Neural progenitor cell (in vitro differentiated cells): ENCODE results near the gene NUDT6. TPM values are rescaled to one million over a fixed set of nuclear protein-coding genes. Genes with fewer than 3 reads are reported as not detected.

Source experiments
- DNase-seq: peaks from one replicate; pipeline ENCODE4 v3.0.0-alpha.2; 2016; ENCODE audit warnings: low spot score
- H2AFZ ChIP-seq: fragments of 200-600 bp; sonication (generic); replicated peaks from 2 replicates; pipeline ENCODE4 v1.6.1; 2016; ENCODE audit warnings: antibody characterized with exemption
- H3F3A ChIP-seq: fragments of 200-600 bp; sonication (generic); 2 replicates; pipeline ENCODE4 v1.6.1; 2016; ENCODE audit warnings: antibody characterized with exemption, low read depth
- H3K27ac ChIP-seq: fragments of 200-600 bp; sonication (generic); 2 replicates; pipeline ENCODE4 v1.5.1; 2016; ENCODE audit warnings: mild to moderate bottlenecking
- H3K27me3 ChIP-seq: fragments of 200-600 bp; sonication (generic); 2 replicates; pipeline ENCODE4 v1.6.1; 2016; ENCODE audit warnings: mild to moderate bottlenecking, moderate library complexity
- H3K36me3 ChIP-seq: fragments of 200-600 bp; sonication (generic); 2 replicates; pipeline ENCODE4 v1.5.1; 2016
- H3K4me1 ChIP-seq: fragments of 200-600 bp; sonication (generic); 2 replicates; pipeline ENCODE4 v1.6.1; 2016; ENCODE audit warnings: mixed run types
- H3K4me2 ChIP-seq: fragments of 200-600 bp; sonication (generic); 2 replicates; pipeline ENCODE4 v1.6.1; 2016
- H3K4me3 ChIP-seq: fragments of 200-600 bp; sonication (generic); 2 replicates; pipeline ENCODE4 v1.5.1; 2016
- H3K79me2 ChIP-seq: fragments of 200-600 bp; sonication (generic); 2 replicates; pipeline ENCODE4 v1.6.1; 2016; ENCODE audit warnings: low read depth
- H3K9ac ChIP-seq: fragments of 200-600 bp; sonication (generic); 2 replicates; pipeline ENCODE4 v1.6.1; 2016
- H3K9me3 ChIP-seq: fragments of 200-600 bp; sonication (generic); 2 replicates; pipeline ENCODE4 v1.5.1; 2016; ENCODE audit warnings: low read depth
- H4K20me1 ChIP-seq: fragments of 200-600 bp; sonication (generic); 2 replicates; pipeline ENCODE4 v1.6.1; 2016; ENCODE audit warnings: low read depth
- H3K27ac Mint-ChIP-seq: 3 replicates; pipeline ENCODE4 v1.8.0; 2021; ENCODE audit warnings: mixed read lengths
- H3K27me3 Mint-ChIP-seq: 2 replicates; pipeline ENCODE4 v1.8.0; 2022; ENCODE audit warnings: low read depth, mild to moderate bottlenecking, inconsistent platforms, moderate library complexity, mixed read lengths; ENCODE audit not compliant: insufficient read depth
- H3K36me3 Mint-ChIP-seq: 3 replicates; pipeline ENCODE4 v1.8.0; 2021; ENCODE audit warnings: mixed read lengths
- H3K4me1 Mint-ChIP-seq: 3 replicates; pipeline ENCODE4 v1.8.0; 2021; ENCODE audit warnings: mixed read lengths
- H3K4me3 Mint-ChIP-seq: 3 replicates; pipeline ENCODE4 v1.8.0; 2021; ENCODE audit warnings: mild to moderate bottlenecking, moderate library complexity, mixed read lengths
- H3K9me3 Mint-ChIP-seq: 3 replicates; pipeline ENCODE4 v1.8.0; 2020; ENCODE audit warnings: mixed read lengths
- CTCF ChIP-seq: fragments of 200-600 bp; sonication (generic); IDR thresholded peaks from 2 replicates; pipeline ENCODE4 v1.5.1; 2017; ENCODE audit warnings: antibody characterized with exemption, mild to moderate bottlenecking
- EZH2 ChIP-seq: fragments of 200-600 bp; sonication (generic); IDR thresholded peaks from 2 replicates; pipeline ENCODE4 v1.6.1; 2017; ENCODE audit warnings: antibody characterized with exemption, mild to moderate bottlenecking, moderate library complexity
- EZH2phosphoT487 ChIP-seq: fragments of 200-600 bp; sonication (generic); IDR thresholded peaks from 2 replicates; pipeline ENCODE4 v1.6.1; 2017; ENCODE audit warnings: antibody characterized with exemption
- total RNA-seq: library from RNA; depleted of rRNA; stranded (reverse); fragments of >200 nt; gene quantifications from 2 replicates; pipeline ENCODE4 v1.2.3, GENCODE V29; 2015; ENCODE audit warnings: low replicate concordance

The NUDT6 gene
- 20.9 and 21.1 TPM in 2 replicates for total RNA-seq

GRCh38 chr4:122921971-122922876 is at the start of gene NUDT6:
Gene NUDT6 (minus strand): TSS chr4:122922597. CDS start chr4:122922572, 25 bp downstream.
- peaks cover 21% of the 10 kb centered on the region for H3F3A ChIP-seq
- TF ChIP-seq CTCF: no peak
- no peak for TF ChIP-seq EZH2
- TF ChIP-seq EZH2phosphoT487: no peak
- H3K9me3 Mint-ChIP-seq: no peaks in the 10 kb centered on the region
- DNase-seq: peak; percentile 88
- H3K9me3 ChIP-seq: no peaks in the 10 kb centered on the region
- H3K36me3 ChIP-seq: no peaks in the 10 kb centered on the region
- peaks cover 9% of the 10 kb centered on the region for H3K4me1 Mint-ChIP-seq
- H3K36me3 Mint-ChIP-seq: no peaks in the 10 kb centered on the region
- peak within 1 kb of the TSS; percentile 70 for H3K27ac Mint-ChIP-seq
- H3K4me1 ChIP-seq: peaks cover 14% of the 10 kb centered on the region
- peak within 1 kb of the TSS; percentile 92 for H3K4me3 ChIP-seq
- peak within 1 kb of the TSS; percentile 61 for H3K9ac ChIP-seq
- peak within 1 kb of the TSS; percentile 98 for H3K4me2 ChIP-seq
- H2AFZ ChIP-seq: peak within 1 kb of the TSS; percentile 92
- no peak within 1 kb of the TSS for H3K4me3 Mint-ChIP-seq
- peak within 1 kb of the TSS; percentile 86 for H3K27ac ChIP-seq
- H4K20me1 ChIP-seq: no peaks in the 10 kb centered on the region
- H3K27me3 ChIP-seq: no peaks in the 10 kb centered on the region
- peaks cover 63% of the 10 kb centered on the region for H3K79me2 ChIP-seq
- H3K27me3 Mint-ChIP-seq: no peaks in the 10 kb centered on the region

GRCh38 chr4:122968227-122968812 is 45.9 kb upstream of the NUDT6 start:
- no peaks in the 10 kb centered on the region for H3K4me1 ChIP-seq
- TF ChIP-seq EZH2 (no peak), CTCF (no peak), EZH2phosphoT487 (no peak)
- H3K27ac Mint-ChIP-seq: no peak overlapping the region
- H3K9me3 Mint-ChIP-seq: no peaks in the 10 kb centered on the region
- no peaks in the 10 kb centered on the region for H3K4me1 Mint-ChIP-seq
- no peak overlapping the region for H3K4me2 ChIP-seq
- H4K20me1 ChIP-seq: no peaks in the 10 kb centered on the region
- no peak overlapping the region for H3K4me3 Mint-ChIP-seq
- peaks cover 5% of the 10 kb centered on the region for H3K36me3 Mint-ChIP-seq
- H3K27me3 ChIP-seq: no peaks in the 10 kb centered on the region
- no peak overlapping the region for H2AFZ ChIP-seq
- no peaks in the 10 kb centered on the region for H3F3A ChIP-seq
- H3K79me2 ChIP-seq: peaks cover 5% of the 10 kb centered on the region
- no peak overlapping the region for H3K4me3 ChIP-seq
- no peaks in the 10 kb centered on the region for H3K9me3 ChIP-seq
- no peak for DNase-seq
- H3K9ac ChIP-seq: no peak overlapping the region
- no peaks in the 10 kb centered on the region for H3K36me3 ChIP-seq
- H3K27ac ChIP-seq: no peak overlapping the region
- H3K27me3 Mint-ChIP-seq: no peaks in the 10 kb centered on the region

- Mint-ChIP-seq H3K27me3 (no peaks in the 10 kb centered on the region), H3K4me1 (no peaks in the 10 kb centered on the region), H3K27ac (no peak overlapping the region), H3K9me3 (no peaks in the 10 kb centered on the region), H3K4me3 (no peak overlapping the region), H3K36me3 (peaks cover 12% of the 10 kb centered on the region)
- H3K4me2 ChIP-seq: no peak overlapping the region
- TF ChIP-seq EZH2phosphoT487: no peak
- TF ChIP-seq CTCF: no peak
- TF ChIP-seq EZH2: no peak
- H3K9ac ChIP-seq: no peak overlapping the region
- no peaks in the 10 kb centered on the region for H4K20me1 ChIP-seq
- H2AFZ ChIP-seq: no peak overlapping the region
- peaks cover 1% of the 10 kb centered on the region for H3K79me2 ChIP-seq
- H3K9me3 ChIP-seq: no peaks in the 10 kb centered on the region
- H3F3A ChIP-seq: no peaks in the 10 kb centered on the region
- no peaks in the 10 kb centered on the region for H3K27me3 ChIP-seq
- H3K36me3 ChIP-seq: no peaks in the 10 kb centered on the region
- DNase-seq: no peak
- no peak overlapping the region for H3K27ac ChIP-seq
- H3K4me1 ChIP-seq: no peaks in the 10 kb centered on the region
- H3K4me3 ChIP-seq: no peak overlapping the region
Observed at GRCh38 chr4:122967231-122967630, 44.8 kb upstream of the NUDT6 start.
